H1 (cell line): ENCODE data around the gene HDC. TPM values are rescaled to one million over a fixed set of nuclear protein-coding genes. Genes with fewer than 3 reads are reported as not detected.

Experiments
- CTCF ChIA-PET: fragments of 300-600 bp; sonication (Branson Sonifier 250); formaldehyde crosslinking; loops from one replicate; lab custom pipeline; 2021; ENCODE audit not compliant: partially characterized antibody; lab: Charles Lee
- POLR2A ChIA-PET: fragments of 300-600 bp; sonication (Branson Sonifier 250); formaldehyde crosslinking; loops from one replicate; lab custom pipeline; 2021; ENCODE audit warnings: inconsistent platforms; ENCODE audit not compliant: partially characterized antibody; lab: Charles Lee
- DNase-seq, 2 experiments: peaks; one replicate each; pipeline versions ENCODE4 v3.0.0 to v3.0.0-alpha.2; 2010 to 2022; ENCODE audit warnings: low spot score in 2 of 2, low read depth in 1 of 2, mixed read lengths in 1 of 2
- FAIRE-seq: peaks from 2 replicates; lab custom pipeline; 2011; peaks lifted over from hg19 to GRCh38; lab: Jason Lieb, UNC
- H2AFZ ChIP-seq: 2 replicates; pipeline ENCODE4 v1.8.1; 2012; ENCODE audit warnings: low read length, inconsistent platforms
- H2AK5ac ChIP-seq: 2 replicates; pipeline ENCODE4 v1.6.1; 2013; ENCODE audit warnings: low read depth, low read length
- H2BK120ac ChIP-seq: replicated peaks from 2 replicates; pipeline ENCODE3; 2013; ENCODE audit warnings: low read depth, low read length, inconsistent platforms
- H2BK12ac ChIP-seq: 2 replicates; pipeline ENCODE4 v1.6.1; 2013; ENCODE audit warnings: low read depth, low read length
- H2BK15ac ChIP-seq: 2 replicates; pipeline ENCODE4 v1.6.1; 2013; ENCODE audit warnings: low read length
- H2BK20ac ChIP-seq: 2 replicates; pipeline ENCODE4 v1.6.1; 2013; ENCODE audit warnings: low read length
- H2BK5ac ChIP-seq: 2 replicates; pipeline ENCODE4 v1.6.1; 2013; ENCODE audit warnings: low read depth, low read length
- H3K14ac ChIP-seq: 2 replicates; pipeline ENCODE4 v1.6.1; 2013; ENCODE audit warnings: inconsistent platforms; ENCODE audit not compliant: insufficient read length
- H3K18ac ChIP-seq: 2 replicates; pipeline ENCODE4 v1.6.1; 2013; ENCODE audit warnings: low read length; ENCODE audit errors: extremely low read depth
- H3K23ac ChIP-seq: 2 replicates; pipeline ENCODE4 v1.6.1; 2013; ENCODE audit warnings: inconsistent platforms; ENCODE audit not compliant: insufficient read length
- H3K23me2 ChIP-seq: 2 replicates; pipeline ENCODE4 v1.6.1; 2013; ENCODE audit warnings: low read depth, low read length
- H3K27ac ChIP-seq: 2 replicates; pipeline ENCODE4 v1.6.1; 2011; ENCODE audit warnings: low read depth, low read length, inconsistent platforms
- H3K27me3 ChIP-seq, 4 experiments: replicated peaks in 1 of 4; 1 replicate in 1 of 4; 2 replicates in 3 of 4; pipeline versions ENCODE4 v1.6.1 to v1.8.1; 2011 to 2013; ENCODE audit warnings: low read length in 3 of 4, mild to moderate bottlenecking in 3 of 4, inconsistent platforms in 2 of 4, mixed read lengths in 2 of 4, moderate library complexity in 1 of 4; ENCODE audit not compliant: control insufficient read depth in 3 of 4, insufficient read depth in 3 of 4; ENCODE audit errors: extremely low read depth in 1 of 4
- H3K36me3 ChIP-seq, 4 experiments: 2 replicates each; pipeline versions ENCODE4 v1.6.1 to v1.8.1; 2011 to 2013; ENCODE audit warnings: mild to moderate bottlenecking in 4 of 4, low read length in 3 of 4, moderate library complexity in 2 of 4, control low read depth in 1 of 4, inconsistent platforms in 1 of 4; ENCODE audit not compliant: insufficient read depth in 4 of 4, control insufficient read depth in 2 of 4
- H3K4ac ChIP-seq: replicated peaks from 2 replicates; pipeline ENCODE3; 2013; ENCODE audit warnings: low read length, low read depth, mixed read lengths, inconsistent platforms; ENCODE audit not compliant: insufficient read length
- H3K4me1 ChIP-seq, 4 experiments: replicated peaks in 1 of 4; 1 replicate in 1 of 4; 2 replicates in 3 of 4; pipeline versions ENCODE4 v1.6.1 to v1.8.1; 2011 to 2013; ENCODE audit warnings: low read length in 3 of 4, inconsistent platforms in 2 of 4, mixed read lengths in 1 of 4; ENCODE audit not compliant: insufficient read depth in 4 of 4, control insufficient read depth in 3 of 4
- H3K4me2 ChIP-seq, 2 experiments: 2 replicates each; pipeline versions ENCODE4 v1.6.1 to v1.8.1; 2011 to 2013; ENCODE audit warnings: low read depth in 2 of 2, low read length in 2 of 2, control low read depth in 1 of 2, inconsistent platforms in 1 of 2, mild to moderate bottlenecking in 1 of 2; ENCODE audit not compliant: insufficient read depth in 1 of 2
- H3K4me3 ChIP-seq, 4 experiments: fragments of 200-600, 300-600 bp in 1 of 4; sonication (generic), shearing (Covaris generic), sonication (Bioruptor Twin) in 1 of 4; 2 replicates each; pipeline versions ENCODE4 v1.5.1 to v1.8.1; 2011 to 2016; ENCODE audit warnings: low read length in 4 of 4, low read depth in 3 of 4, control low read depth in 2 of 4, inconsistent platforms in 2 of 4, mild to moderate bottlenecking in 2 of 4, mixed read lengths in 1 of 4, moderate library complexity in 1 of 4; ENCODE audit not compliant: insufficient read depth in 2 of 4; ENCODE audit errors: extremely low read depth in 1 of 4
- H3K56ac ChIP-seq: replicated peaks from 2 replicates; pipeline ENCODE3; 2013; ENCODE audit warnings: low read depth, mild to moderate bottlenecking, mixed read lengths, low read length, inconsistent platforms; ENCODE audit not compliant: insufficient read length
- H3K79me1 ChIP-seq: 2 replicates; pipeline ENCODE4 v1.6.1; 2013; ENCODE audit warnings: low read depth, low read length, control low read depth
- H3K79me2 ChIP-seq, 2 experiments: 2 replicates each; pipeline versions ENCODE4 v1.6.1 to v1.8.1; 2012 to 2013; ENCODE audit warnings: low read length in 2 of 2, mild to moderate bottlenecking in 2 of 2, inconsistent platforms in 1 of 2; ENCODE audit not compliant: insufficient read depth in 2 of 2, control insufficient read depth in 1 of 2
- H3K9ac ChIP-seq, 4 experiments: replicated peaks in 1 of 4; 1 replicate in 1 of 4; 2 replicates in 3 of 4; pipeline versions ENCODE4 v1.6.1 to v1.8.1; 2011 to 2013; ENCODE audit warnings: low read depth in 3 of 4, low read length in 3 of 4, control low read depth in 2 of 4, mild to moderate bottlenecking in 2 of 4, moderate library complexity in 2 of 4, inconsistent platforms in 1 of 4; ENCODE audit errors: extremely low read depth in 1 of 4
- H3K9me3 ChIP-seq, 2 experiments: 2 replicates each; pipeline versions ENCODE4 v1.6.1 to v1.8.1; 2012 to 2013; ENCODE audit warnings: mild to moderate bottlenecking in 2 of 2, moderate library complexity in 2 of 2, control low read depth in 1 of 2, inconsistent platforms in 1 of 2, low read depth in 1 of 2, low read length in 1 of 2, mixed read lengths in 1 of 2; ENCODE audit not compliant: insufficient read depth in 2 of 2
- H4K20me1 ChIP-seq, 2 experiments: replicated peaks in 1 of 2; 2 replicates each; pipeline versions ENCODE3 to v1.8.1; 2011 to 2013; ENCODE audit warnings: inconsistent platforms in 2 of 2, low read length in 2 of 2, mild to moderate bottlenecking in 1 of 2; ENCODE audit not compliant: insufficient read depth in 2 of 2, control insufficient read depth in 1 of 2
- H4K5ac ChIP-seq: 2 replicates; pipeline ENCODE4 v1.6.1; 2013; ENCODE audit warnings: low read length, low read depth, mixed read lengths, inconsistent platforms; ENCODE audit not compliant: insufficient read length
- H4K8ac ChIP-seq: 2 replicates; pipeline ENCODE4 v1.8.0; 2013; ENCODE audit warnings: mild to moderate bottlenecking, moderate library complexity, low read length, inconsistent platforms; ENCODE audit not compliant: insufficient read depth; ENCODE audit errors: extremely low read depth
- H4K91ac ChIP-seq: replicated peaks from 2 replicates; pipeline ENCODE3; 2013; ENCODE audit warnings: low read length, mixed read lengths, inconsistent platforms; ENCODE audit not compliant: insufficient read length
- BRCA1 ChIP-seq: IDR thresholded peaks from 2 replicates; pipeline ENCODE4 v1.6.1; 2012; ENCODE audit warnings: low read depth, low read length, improper control_type of control experiment
- CTCF ChIP-seq, 3 experiments: IDR thresholded peaks; 1 replicate in 2 of 3; 2 replicates in 1 of 3; pipeline versions ENCODE4 v1.5.1 to v1.6.1; 2011; ENCODE audit warnings: low read length in 3 of 3, mild to moderate bottlenecking in 3 of 3, inconsistent platforms in 2 of 3, low read depth in 1 of 3, moderate library complexity in 1 of 3; ENCODE audit not compliant: insufficient read depth in 1 of 3; ENCODE audit errors: control extremely low read depth in 1 of 3
- KDM1A ChIP-seq: fragments of 200-600, 300-600 bp; sonication (generic); IDR thresholded peaks from 2 replicates; pipeline ENCODE4 v1.7.1; 2016; ENCODE audit warnings: mild to moderate bottlenecking, low read length, borderline replicate concordance
- PHF8 ChIP-seq: fragments of 200-600 bp; sonication (generic); conservative IDR thresholded peaks from 2 replicates; pipeline ENCODE4 v1.7.1; 2012; ENCODE audit warnings: low read depth, mild to moderate bottlenecking, inconsistent platforms, low read length, moderate library complexity
- TBP ChIP-seq: IDR thresholded peaks from 2 replicates; pipeline ENCODE4 v1.6.1; 2011; ENCODE audit warnings: low read depth, low read length, improper control_type of control experiment
- WGBS, 2 experiments: shearing (Covaris generic) in 1 of 2; methylation state at CpG; one replicate each; pipeline versions ENCODE4 v1.1.6 to v1.1.7; 2013 to 2015; ENCODE audit warnings: low lambda C conversion rate in 2 of 2, mixed read lengths in 2 of 2, inconsistent platforms in 1 of 2, low coverage in 1 of 2, missing lambda C conversion rate in 1 of 2; ENCODE audit not compliant: insufficient replicate concordance in 2 of 2, insufficient coverage in 1 of 2, insufficient read length in 1 of 2; ENCODE audit errors: extremely low coverage in 1 of 2, missing lambda C conversion rate in 1 of 2; 5-methylcytosine and 5-hydroxymethylcytosine counted together
- long read RNA-seq, 2 experiments: library from RNA in 1 of 2; library from capped mRNA in 1 of 2; stranded (forward); transcript quantifications; one replicate each; pipeline ENCODE4 v2.0.0, GENCODE V29; 2021; ENCODE audit warnings: inconsistent platforms in 1 of 2
- polyA minus RNA-seq, 3 experiments: library from RNA; depleted of rRNA, polyadenylated mRNA; stranded (reverse); fragments of >200 nt; gene quantifications; 1 replicate in 2 of 3; 2 replicates in 1 of 3; pipeline ENCODE4 v1.2.3, GENCODE V29; 2011
- polyA plus RNA-seq, 7 experiments: library from polyadenylated mRNA; depleted of rRNA in 3 of 7; stranded (reverse) in 5 of 7; unstranded in 2 of 7; fragments of >200 nt in 5 of 7; fragments of 200-250 nt in 2 of 7; gene quantifications; 1 replicate in 5 of 7; 2 replicates in 1 of 7; 4 replicates in 1 of 7; pipeline versions ENCODE4 v1.2.1 to v1.2.3, GENCODE V29; 2011 to 2013; ENCODE audit warnings: missing spikeins in 2 of 7, mixed read lengths in 2 of 7
- total RNA-seq: library from RNA; stranded (reverse); fragmentation: NEBNext Ultra II Directional; extraction: Animal tissue kit (Norgen Biotek cat#: 25700); gene quantifications from 2 replicates; pipeline ENCODE4 v1.2.1, GENCODE V29; 2021

HDC gene, protein sequence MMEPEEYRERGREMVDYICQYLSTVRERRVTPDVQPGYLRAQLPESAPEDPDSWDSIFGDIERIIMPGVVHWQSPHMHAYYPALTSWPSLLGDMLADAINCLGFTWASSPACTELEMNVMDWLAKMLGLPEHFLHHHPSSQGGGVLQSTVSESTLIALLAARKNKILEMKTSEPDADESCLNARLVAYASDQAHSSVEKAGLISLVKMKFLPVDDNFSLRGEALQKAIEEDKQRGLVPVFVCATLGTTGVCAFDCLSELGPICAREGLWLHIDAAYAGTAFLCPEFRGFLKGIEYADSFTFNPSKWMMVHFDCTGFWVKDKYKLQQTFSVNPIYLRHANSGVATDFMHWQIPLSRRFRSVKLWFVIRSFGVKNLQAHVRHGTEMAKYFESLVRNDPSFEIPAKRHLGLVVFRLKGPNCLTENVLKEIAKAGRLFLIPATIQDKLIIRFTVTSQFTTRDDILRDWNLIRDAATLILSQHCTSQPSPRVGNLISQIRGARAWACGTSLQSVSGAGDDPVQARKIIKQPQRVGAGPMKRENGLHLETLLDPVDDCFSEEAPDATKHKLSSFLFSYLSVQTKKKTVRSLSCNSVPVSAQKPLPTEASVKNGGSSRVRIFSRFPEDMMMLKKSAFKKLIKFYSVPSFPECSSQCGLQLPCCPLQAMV
- total RNA-seq (0.22 TPM in 1 of 2 replicates, not detected in the other), polyA plus RNA-seq (2011; rRNA removed) (0.20 and 0.57 TPM in 2 replicates), polyA minus RNA-seq (2011; rRNA and poly(A)+ RNA removed) (not detected in 2 replicates)
- 0.31 TPM for polyA plus RNA-seq (2011; cell fraction: cytosol; rRNA removed)
- polyA plus RNA-seq (2011; cell fraction: nucleus; rRNA removed) = 0.96 TPM
- 0.22 to 0.48 TPM (median 0.36 TPM) in 3 of 4 replicates, not detected in the other for polyA plus RNA-seq (2012, experiment 1 of 2)
- 0.55 TPM for polyA plus RNA-seq (2012, experiment 2 of 2)
- polyA plus RNA-seq (2013, experiment 1 of 2) = 0.16 TPM
- 0.18 TPM for polyA plus RNA-seq (2013, experiment 2 of 2)
- polyA minus RNA-seq (2011; cell fraction: cytosol; rRNA and poly(A)+ RNA removed) = not detected
- polyA minus RNA-seq (2011; cell fraction: nucleus; rRNA and poly(A)+ RNA removed) = 0.50 TPM
- long read RNA-seq, experiment 1 = 0 reads
- long read RNA-seq, experiment 2 = 0 reads

GRCh38 chr15:50265620-50266019 is at the start of gene HDC:
TSS of gene HDC (minus strand) at chr15:50265726. CDS start at chr15:50265623, 103 bp downstream.
- H2BK12ac ChIP-seq = no peak within 1 kb of the TSS
- H2BK5ac ChIP-seq = no peak within 1 kb of the TSS
- H4K8ac ChIP-seq = no peak within 1 kb of the TSS; the same call in 1 of the 2 replicates
- H3K4me1 ChIP-seq = peaks cover 0 to 4% (median 1%) of the 10 kb centered on the region in 4 experiments; a peak in 3 of 7 replicates
- H3K79me2 ChIP-seq = no peaks in the 10 kb centered on the region
- no peak within 1 kb of the TSS for H4K5ac ChIP-seq
- WGBS, 2 experiments = 62% methylated on average over 9 of the region's 9 CpGs; no CpG with 5 or more reads in 1 of the 2 experiments
- CTCF ChIA-PET = interaction anchor here (0.6 to 1.2 kb wide), 2 partner anchors 118 to 578 kb away, joined by 3 read pairs; no protein-coding TSS in a partner anchor
- POLR2A ChIA-PET = no interaction called here
- no peak within 1 kb of the TSS for H3K27ac ChIP-seq
- H3K4me3 ChIP-seq = no peak within 1 kb of the TSS
- no peak within 1 kb of the TSS for H3K23ac ChIP-seq
- H3K14ac ChIP-seq = no peak within 1 kb of the TSS
- no peak within 1 kb of the TSS for H4K91ac ChIP-seq
- no peaks in the 10 kb centered on the region for H3K27me3 ChIP-seq
- H4K20me1 ChIP-seq = no peaks in the 10 kb centered on the region
- no peak within 1 kb of the TSS for H2AK5ac ChIP-seq
- H2BK20ac ChIP-seq = no peak within 1 kb of the TSS
- H3K18ac ChIP-seq = no peak within 1 kb of the TSS; the same call in none of the 2 replicates
- no peaks in the 10 kb centered on the region for H3K9me3 ChIP-seq
- no peaks in the 10 kb centered on the region for H3K79me1 ChIP-seq
- H3K9ac ChIP-seq = no peak within 1 kb of the TSS
- no peaks in the 10 kb centered on the region for H3K36me3 ChIP-seq
- H3K23me2 ChIP-seq = no peaks in the 10 kb centered on the region
- no peak for DNase-seq
- FAIRE-seq = no peak
- H2BK15ac ChIP-seq = no peak within 1 kb of the TSS
- no peak within 1 kb of the TSS for H3K56ac ChIP-seq
- no peak within 1 kb of the TSS for H2BK120ac ChIP-seq
- H3K4me2 ChIP-seq = 0 out of 4 replicates have a peak within 1 kb of the TSS, but pooled peaks of 1 of the 2 experiments have one; percentile 44
- no peak within 1 kb of the TSS for H3K4ac ChIP-seq
- peak within 1 kb of the TSS; percentile 55; the same call in 1 of the 2 replicates for H2AFZ ChIP-seq
- no peak for TF ChIP-seq TBP
- no peak for TF ChIP-seq KDM1A
- TF ChIP-seq PHF8 = no peak
- no peak for TF ChIP-seq BRCA1
- TF ChIP-seq CTCF (IDR thresholded peaks at IDR 0.05; ENCODE audit: control extremely low read depth in 1 of 3, insufficient read depth in 1 of 3, low read depth in 1 of 3, low read length in 3 of 3) = no peak
